Measurements from ENCODE around the gene EDDM3A.

The EDDM3A gene

DNA sequence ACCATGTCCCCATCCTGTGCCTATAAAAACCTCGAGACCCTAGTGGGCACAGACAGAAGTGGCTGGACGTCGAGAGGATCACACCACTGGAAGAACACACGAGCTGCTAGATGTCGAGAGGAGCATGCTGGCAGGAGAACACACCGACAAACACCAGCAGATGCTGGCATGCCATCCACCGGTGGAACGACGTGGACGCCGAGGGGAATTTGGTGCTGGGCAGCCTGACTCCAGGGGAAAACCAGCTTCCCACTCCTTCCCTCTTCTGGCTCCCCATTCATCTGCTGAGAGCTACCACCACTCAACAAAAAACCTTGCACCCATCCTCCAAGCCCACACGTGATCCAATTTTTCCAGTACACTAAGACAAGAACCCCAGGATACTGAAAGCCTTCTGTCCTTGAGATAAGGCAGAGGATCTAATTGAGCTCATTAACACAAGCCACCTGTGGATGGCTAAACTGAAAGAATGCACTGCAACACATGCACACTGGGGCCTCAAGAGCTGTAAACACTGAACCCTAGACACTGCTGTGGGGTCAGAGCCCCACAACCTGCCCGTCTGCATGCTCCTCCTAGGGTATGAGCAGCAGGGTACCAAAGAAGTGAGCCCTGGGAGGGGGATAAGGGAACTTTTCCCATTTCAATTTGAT, 44.9 kb downstream of the EDDM3A start:
- no peak for DNase-seq

DNA sequence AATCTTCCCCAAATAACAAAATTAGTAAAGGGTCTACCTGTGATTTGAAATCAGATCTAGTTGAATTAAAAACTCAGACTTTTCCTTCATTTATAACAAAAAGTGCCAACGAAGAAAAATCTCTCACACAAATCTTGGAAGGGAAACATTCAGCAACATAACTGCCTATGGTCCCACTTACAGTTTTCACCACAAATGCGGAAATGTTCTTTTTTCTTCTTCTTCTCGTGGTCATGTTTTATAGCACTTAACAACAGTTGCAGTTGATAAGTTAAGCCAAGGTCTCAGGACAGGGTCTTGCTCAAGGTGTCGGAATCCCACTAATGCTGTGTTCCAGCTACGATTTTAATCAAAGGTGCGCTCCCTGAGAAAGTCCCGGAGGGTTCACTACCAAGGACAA, 45.5 kb downstream of the EDDM3A start:
- DNase-seq, result no peak

DNA sequence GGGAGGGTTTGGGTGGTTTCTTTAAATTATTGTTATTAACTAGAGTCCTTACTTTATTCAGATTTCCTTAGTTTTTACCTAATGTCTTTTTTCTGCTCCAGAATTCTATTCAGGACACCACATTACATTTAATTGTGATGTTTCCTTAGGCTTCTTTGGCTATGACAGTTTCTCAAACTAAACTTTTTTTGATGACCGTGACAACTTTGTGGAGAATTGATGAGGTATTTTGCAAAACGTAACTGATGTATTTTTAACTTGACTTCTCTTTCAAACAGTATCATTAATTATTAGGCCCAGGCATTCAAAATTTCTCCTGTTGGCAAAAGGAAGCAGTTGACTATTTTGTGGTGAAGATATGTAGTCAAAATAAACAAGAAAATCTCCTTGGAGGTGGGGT, 45.9 kb downstream of the EDDM3A start:
- DNase-seq, result no peak

DNA sequence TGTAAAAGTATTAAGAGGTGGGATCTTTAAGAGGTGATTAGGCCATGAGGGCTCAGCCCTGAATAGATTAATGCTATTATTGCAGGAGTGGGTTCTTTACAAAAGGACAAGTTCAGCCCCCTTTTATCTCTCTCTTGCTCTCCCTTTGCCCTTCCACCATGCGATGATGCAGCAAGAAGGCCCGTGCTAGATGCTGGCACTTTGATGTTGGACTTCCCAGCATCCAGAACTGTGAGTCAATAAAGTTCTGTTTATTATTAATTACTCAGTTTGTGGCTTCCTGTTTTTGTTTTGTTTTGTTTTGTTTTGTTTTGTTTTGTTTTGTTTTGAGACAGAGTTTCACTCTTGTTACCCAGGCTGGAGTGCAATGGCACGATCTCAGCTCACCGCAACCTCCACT, 46.9 kb downstream of the EDDM3A start:
- DNase-seq, result no peak

DNA sequence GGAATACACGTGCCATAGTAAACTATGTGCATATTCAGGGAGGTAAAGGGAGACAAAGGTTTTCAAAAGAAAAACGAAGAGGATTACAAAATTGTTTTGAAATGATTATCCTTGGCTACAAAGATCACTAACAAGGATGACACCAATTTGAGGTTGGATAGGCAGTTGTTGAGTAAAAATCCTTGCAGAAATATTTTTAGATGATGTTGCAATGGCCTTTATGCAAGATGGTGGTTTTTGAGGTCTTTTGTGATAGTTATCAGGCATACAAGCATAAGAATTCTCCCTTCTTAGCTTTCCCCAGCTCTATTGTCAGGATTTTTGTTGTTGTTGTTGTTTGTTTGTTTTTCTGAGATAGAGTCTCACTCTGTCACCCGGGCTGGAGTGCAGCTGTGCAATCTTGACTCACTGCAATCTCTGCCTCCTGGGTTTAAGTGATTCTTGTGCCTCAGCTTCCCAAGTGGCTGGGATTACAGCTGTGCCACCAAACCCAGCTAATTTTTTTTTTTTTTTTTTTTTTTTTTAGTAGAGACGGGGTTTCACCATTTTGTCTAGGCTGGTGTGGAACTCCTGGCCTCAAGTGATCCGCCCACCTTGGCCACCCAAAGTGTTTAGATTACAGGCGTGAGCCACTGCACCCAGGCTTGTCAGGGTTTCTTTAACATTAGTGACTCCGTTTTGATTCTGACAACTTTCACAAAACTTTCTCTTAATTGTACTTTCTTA, 49.1 kb downstream of the EDDM3A start:
- no peak for DNase-seq

GRCh38 chr14:20797164-20797563, 51.5 kb downstream of the EDDM3A start:
- no peak for DNase-seq

Data from NCI-H1436 (cell line).